Measurements from ENCODE around the gene ALAS1.

DNA sequence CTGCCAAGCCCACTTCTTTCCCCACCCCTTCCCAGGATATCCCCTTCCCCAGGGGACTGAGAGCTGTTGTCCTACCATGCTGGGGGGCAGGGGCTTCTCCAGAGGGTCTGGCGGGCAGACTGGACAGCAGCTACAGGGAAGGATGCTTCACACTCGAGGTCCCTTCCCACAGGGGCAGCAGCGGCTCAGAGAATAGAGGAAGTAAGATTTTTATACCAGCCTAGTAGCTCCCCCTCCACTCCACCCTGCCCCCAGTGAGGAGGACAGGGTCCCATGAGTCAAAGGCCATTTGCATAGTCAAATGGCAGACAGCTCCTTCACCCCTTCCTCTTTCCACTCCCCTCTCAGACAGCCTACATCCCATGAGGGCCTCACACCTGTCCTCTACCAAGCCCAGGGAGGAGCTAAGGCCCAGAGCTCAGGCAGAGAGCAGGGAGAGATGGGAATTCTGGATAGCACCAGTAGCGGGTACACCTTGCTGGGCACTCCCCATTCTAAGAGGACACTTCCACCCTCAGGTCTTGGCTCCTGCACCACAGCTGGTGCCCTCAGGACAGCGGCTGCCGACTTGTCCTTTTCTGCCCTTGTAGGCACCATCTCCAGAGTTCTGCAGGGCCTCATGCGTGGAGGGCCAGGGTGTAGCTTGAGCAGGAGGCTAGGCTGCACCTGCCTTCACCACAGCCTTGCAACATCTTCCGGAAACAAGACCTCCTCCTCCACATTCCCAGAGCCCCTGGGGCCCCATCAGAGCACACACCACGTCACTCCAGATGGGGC, 27.7 kb downstream of the ALAS1 start, which contains the start of gene TLR9:
- TF ChIP-seq CTCF (IDR thresholded peaks at IDR 0.05) (no peak), EZH2 (IDR thresholded peaks at IDR 0.05; ENCODE audit: borderline replicate concordance, insufficient read depth, low read depth, low read length, poor library complexity, severe bottlenecking) (no peak)

Data from B cell (primary cell).